Suprapubic skin (tissue), 4 donors: ENCODE results near the gene LRRC42.

ENCODE experiments used
- EP300 ChIP-seq: sonication (generic); formaldehyde crosslinking; IDR thresholded peaks from one replicate; pipeline ENCODE4 v1.6.1; 2017; ENCODE audit warnings: antibody characterized with exemption
- POLR2A ChIP-seq, 2 donors: fragments of 450-650 bp; IDR thresholded peaks; one replicate each; pipeline ENCODE4 v1.6.1; 2017; ENCODE audit warnings: antibody characterized with exemption in 2 of 2, mild to moderate bottlenecking in 2 of 2, moderate library complexity in 2 of 2
- POLR2AphosphoS5 ChIP-seq, 3 donors: sonication (generic); formaldehyde crosslinking; IDR thresholded peaks; one replicate each; pipeline ENCODE4 v1.6.1; 2017; ENCODE audit warnings: antibody characterized with exemption in 3 of 3
- TF ChIP-seq, protein P1 (sequence below), 2 donors: fragments of 200-600 bp in 1 of 2; fragments of 450-650 bp in 1 of 2; sonication (generic) in 1 of 2; IDR thresholded peaks; one replicate each; pipeline ENCODE4 v1.5.1; 2016 to 2019; ENCODE audit warnings: antibody characterized with exemption in 2 of 2, mild to moderate bottlenecking in 1 of 2, moderate library complexity in 1 of 2

DNA sequence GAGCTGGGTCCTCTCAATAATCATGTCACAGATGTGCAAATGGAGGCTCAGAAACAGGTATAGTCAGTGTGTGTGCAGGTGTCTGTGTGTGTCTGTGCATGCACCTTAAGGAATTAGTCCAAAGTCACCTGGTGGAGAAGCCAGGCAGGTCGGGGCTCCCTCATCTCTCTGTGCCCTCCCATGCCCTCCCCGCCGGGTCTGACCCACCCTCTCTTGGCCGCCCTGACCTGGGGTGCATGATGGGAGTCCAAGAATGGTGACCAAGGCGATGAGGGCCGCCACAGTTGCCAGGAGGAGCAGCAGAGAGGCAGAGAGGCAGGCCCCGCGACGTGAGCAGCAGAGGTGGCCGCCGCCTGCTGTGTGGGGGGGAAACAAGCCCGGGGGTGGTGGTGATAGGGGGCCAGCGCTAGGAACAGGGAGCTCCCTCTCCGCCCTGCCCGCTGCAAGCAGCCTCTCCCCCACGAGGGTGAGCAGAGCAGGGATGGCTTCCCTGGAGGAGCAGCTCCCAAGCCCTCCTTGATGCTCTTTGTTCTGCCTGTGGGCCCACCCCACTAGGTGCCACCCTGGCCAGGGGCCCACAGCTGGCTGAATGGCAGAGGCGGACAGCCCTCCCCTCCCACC is 68.0 kb downstream of the LRRC42 start:
- TF ChIP-seq, protein P1, sequence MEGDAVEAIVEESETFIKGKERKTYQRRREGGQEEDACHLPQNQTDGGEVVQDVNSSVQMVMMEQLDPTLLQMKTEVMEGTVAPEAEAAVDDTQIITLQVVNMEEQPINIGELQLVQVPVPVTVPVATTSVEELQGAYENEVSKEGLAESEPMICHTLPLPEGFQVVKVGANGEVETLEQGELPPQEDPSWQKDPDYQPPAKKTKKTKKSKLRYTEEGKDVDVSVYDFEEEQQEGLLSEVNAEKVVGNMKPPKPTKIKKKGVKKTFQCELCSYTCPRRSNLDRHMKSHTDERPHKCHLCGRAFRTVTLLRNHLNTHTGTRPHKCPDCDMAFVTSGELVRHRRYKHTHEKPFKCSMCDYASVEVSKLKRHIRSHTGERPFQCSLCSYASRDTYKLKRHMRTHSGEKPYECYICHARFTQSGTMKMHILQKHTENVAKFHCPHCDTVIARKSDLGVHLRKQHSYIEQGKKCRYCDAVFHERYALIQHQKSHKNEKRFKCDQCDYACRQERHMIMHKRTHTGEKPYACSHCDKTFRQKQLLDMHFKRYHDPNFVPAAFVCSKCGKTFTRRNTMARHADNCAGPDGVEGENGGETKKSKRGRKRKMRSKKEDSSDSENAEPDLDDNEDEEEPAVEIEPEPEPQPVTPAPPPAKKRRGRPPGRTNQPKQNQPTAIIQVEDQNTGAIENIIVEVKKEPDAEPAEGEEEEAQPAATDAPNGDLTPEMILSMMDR (IDR thresholded peaks at IDR 0.05), result no peak
- no peak for TF ChIP-seq POLR2A (IDR thresholded peaks at IDR 0.05)
- TF ChIP-seq POLR2AphosphoS5 (IDR thresholded peaks at IDR 0.05), result no peak
- no peak for TF ChIP-seq EP300
